GM12892 (cell line): ENCODE measurements around the gene TMEM255A. TPM values are rescaled to one million over a fixed set of nuclear protein-coding genes. Genes with fewer than 3 reads are reported as not detected.
"Not testable (repeated sequence)": the region's sequence is repeated elsewhere in the genome, so short reads cannot be mapped to it uniquely, and the experiment has no call there.

ENCODE experiments used
- DNase-seq: peaks from one replicate; pipeline ENCODE4 v3.0.0; 2011; ENCODE audit not compliant: insufficient read length
- FAIRE-seq: peaks from 2 replicates; lab custom pipeline; 2011; peaks lifted over from hg19 to GRCh38; lab: Jason Lieb, UNC
- POLR2A ChIP-seq: IDR thresholded peaks from 2 replicates; pipeline ENCODE4 v1.6.1; 2011; ENCODE audit warnings: low read depth, low read length, control low read depth
- POLR2AphosphoS5 ChIP-seq: IDR thresholded peaks from 2 replicates; pipeline ENCODE4 v1.6.1; 2011; ENCODE audit warnings: low read depth, low read length, control low read depth
- TAF1 ChIP-seq: IDR thresholded peaks from 2 replicates; pipeline ENCODE4 v1.6.1; 2011; ENCODE audit warnings: low read depth, mild to moderate bottlenecking, control low read depth, low read length, borderline replicate concordance
- polyA plus RNA-seq: library from polyadenylated mRNA; unstranded; fragments of >200 nt; gene quantifications from one replicate; pipeline ENCODE4 v1.2.1, GENCODE V29; 2012; ENCODE audit warnings: missing spikeins, inconsistent platforms; ENCODE audit not compliant: missing spikeins

TMEM255A gene
- polyA plus RNA-seq: 0.36 TPM

- FAIRE-seq: no peak
- no peak for TF ChIP-seq TAF1
- TF ChIP-seq POLR2AphosphoS5: no peak
- TF ChIP-seq POLR2A: no peak
- DNase-seq: no peak
These were observed at the start of gene TMEM255A for GRCh38 chrX:120310861-120311726. Gene TMEM255A (minus strand): TSS chrX:120311461. CDS start chrX:120311309, 152 bp downstream.

DNA sequence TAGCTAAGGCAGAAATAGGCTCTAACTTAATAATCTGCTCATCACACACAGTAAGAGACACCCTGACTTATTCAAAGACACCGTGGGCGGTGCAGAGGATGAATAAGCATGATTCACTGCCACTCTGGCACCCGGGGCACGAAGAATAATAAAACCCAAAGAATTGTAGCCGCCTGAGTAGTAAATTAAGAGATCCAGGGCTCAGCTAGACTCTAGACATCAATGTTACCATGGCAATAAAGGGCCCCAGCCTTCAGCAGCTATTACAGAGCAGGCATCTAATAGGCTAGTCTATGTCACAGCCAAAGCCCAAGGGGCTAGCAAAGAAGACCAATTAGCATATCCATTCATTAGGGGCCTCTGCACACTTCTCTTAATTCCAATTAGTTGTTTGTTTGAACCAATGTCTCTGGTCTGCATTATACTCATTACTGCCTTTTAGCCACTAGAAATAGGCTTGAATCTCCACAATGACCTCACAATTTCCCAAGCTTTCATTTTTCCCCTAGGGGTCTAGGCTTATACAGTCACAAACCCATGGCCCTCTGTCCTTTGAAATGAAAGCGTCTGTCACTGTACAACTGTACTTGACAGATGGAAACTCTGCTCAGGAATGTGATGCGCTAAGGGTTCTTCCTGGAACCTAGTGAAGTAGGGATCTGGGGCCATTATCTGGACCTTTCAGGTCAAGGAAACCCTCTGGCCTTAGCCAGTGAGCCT, 47.6 kb upstream of the TMEM255A start:
- DNase-seq (no peak), FAIRE-seq (no peak)
- TF ChIP-seq TAF1: no peak
- no peak for TF ChIP-seq POLR2A
- no peak for TF ChIP-seq POLR2AphosphoS5

DNA sequence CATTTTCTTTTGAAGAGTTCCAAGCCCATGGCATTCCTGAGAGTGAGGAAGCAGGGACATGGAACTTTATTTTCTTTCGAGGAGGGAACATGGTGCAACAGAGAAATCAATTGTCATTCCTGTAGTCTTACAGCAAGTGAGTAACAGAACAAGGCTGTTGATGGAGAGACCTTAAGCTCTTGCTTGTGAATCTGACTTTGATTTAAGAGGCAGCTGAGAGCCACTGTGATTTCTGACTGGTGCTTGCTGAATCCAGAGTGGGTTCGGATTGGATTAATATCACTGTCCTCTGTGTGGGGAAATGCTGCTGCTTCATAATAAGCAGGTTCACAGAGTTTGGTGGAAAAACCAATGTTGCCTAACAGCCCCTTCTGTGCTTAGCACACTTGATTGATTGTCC, 45.9 kb upstream of the TMEM255A start:
- TF ChIP-seq TAF1 (no peak), POLR2AphosphoS5 (no peak), POLR2A (no peak)
- DNase-seq: no peak
- no peak for FAIRE-seq

GRCh38 chrX:120356084-120356483, 44.8 kb upstream of the TMEM255A start:
- FAIRE-seq: no peak
- DNase-seq: no peak
- TF ChIP-seq POLR2A (no peak), TAF1 (no peak), POLR2AphosphoS5 (no peak)

GRCh38 chrX:120350450-120351138, 39.3 kb upstream of the TMEM255A start:
- FAIRE-seq: no peak
- TF ChIP-seq POLR2A (no peak), POLR2AphosphoS5 (no peak), TAF1 (no peak)
- DNase-seq: no peak

DNA sequence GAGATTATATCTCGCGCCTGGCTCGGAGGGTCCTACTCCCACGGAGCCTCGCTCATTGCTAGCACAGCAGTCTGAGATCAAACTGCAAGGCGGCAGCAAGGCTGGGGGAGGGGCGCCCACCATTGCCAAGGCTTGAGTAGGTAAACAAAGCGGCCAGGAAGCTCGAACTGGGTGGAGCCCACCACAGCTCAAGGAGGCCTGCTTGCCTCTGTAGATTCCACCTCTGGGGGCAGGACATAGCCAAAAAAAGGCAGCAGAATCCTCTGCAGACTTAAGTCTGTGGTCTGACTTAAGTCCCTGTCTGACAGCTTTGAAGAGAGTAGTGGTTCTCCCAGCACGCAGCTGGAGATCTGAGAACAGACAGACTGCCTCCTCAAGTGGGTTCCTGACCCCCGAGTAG, 33.3 kb upstream of the TMEM255A start:
- FAIRE-seq, DNase-seq: not testable (repeated sequence)

DNA sequence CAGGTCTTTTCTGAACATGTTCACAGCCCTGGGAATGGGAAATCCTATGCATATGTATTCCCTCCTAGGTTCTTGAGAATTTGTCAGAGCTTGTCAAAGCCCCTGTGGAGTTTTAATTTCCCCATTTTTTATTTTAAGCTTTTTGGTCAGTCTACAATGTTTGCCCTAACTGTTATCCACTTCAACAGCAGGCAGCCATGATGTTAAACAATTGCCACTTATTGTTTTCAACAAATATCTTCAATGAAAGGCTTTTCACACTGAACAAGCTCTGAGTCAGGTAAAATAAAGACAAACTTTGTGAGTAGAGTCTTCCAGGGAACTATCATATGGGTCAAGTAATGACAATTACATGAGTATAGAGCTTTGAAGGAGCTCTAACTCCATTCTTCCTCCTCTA, 25.6 kb upstream of the TMEM255A start:
- FAIRE-seq: no peak
- no peak for DNase-seq

GRCh38 chrX:120335289-120335688, 24.0 kb upstream of the TMEM255A start:
- FAIRE-seq (no peak), DNase-seq (no peak)
- TF ChIP-seq TAF1 (no peak), POLR2A (no peak), POLR2AphosphoS5 (no peak)

More for the DNA sequence above, 25.6 kb upstream of the TMEM255A start:
- TF ChIP-seq POLR2A (no peak), TAF1 (no peak), POLR2AphosphoS5 (no peak)

- no peak for FAIRE-seq
- no peak for DNase-seq
- TF ChIP-seq POLR2AphosphoS5: no peak
- no peak for TF ChIP-seq TAF1
- no peak for TF ChIP-seq POLR2A
These were observed 23.3 kb upstream of the TMEM255A start for GRCh38 chrX:120334603-120335002.

- TF ChIP-seq POLR2AphosphoS5 (no peak), POLR2A (no peak), TAF1 (no peak)
- FAIRE-seq (no peak), DNase-seq (no peak)
These were observed 22.9 kb upstream of the TMEM255A start for GRCh38 chrX:120334151-120334550.

- FAIRE-seq (no peak), DNase-seq (no peak)
- TF ChIP-seq POLR2A (no peak), TAF1 (no peak), POLR2AphosphoS5 (no peak)
These were observed 21.1 kb upstream of the TMEM255A start for GRCh38 chrX:120332394-120332793.
